Ovary (tissue), 3 donors: ENCODE data around the gene SPA17.

ENCODE experiments used
- EP300 ChIP-seq: sonication (generic); formaldehyde crosslinking; IDR thresholded peaks from one replicate; pipeline ENCODE4 v1.6.1; 2017; ENCODE audit warnings: antibody characterized with exemption
- POLR2A ChIP-seq: fragments of 450-650 bp; IDR thresholded peaks from one replicate; pipeline ENCODE4 v1.6.1; 2017; ENCODE audit warnings: antibody characterized with exemption, mild to moderate bottlenecking, moderate library complexity
- TF ChIP-seq, protein P1 (sequence below), 3 donors: fragments of 450-650 bp in 2 of 3; fragments of 200-600 bp in 1 of 3; IDR thresholded peaks; one replicate each; pipeline versions ENCODE4 v1.5.1 to v1.8.0; 2016 to 2022; ENCODE audit warnings: antibody characterized with exemption in 3 of 3, mild to moderate bottlenecking in 1 of 3
- donor health status: DM: no; HTN: no; CAD: no.

DNA sequence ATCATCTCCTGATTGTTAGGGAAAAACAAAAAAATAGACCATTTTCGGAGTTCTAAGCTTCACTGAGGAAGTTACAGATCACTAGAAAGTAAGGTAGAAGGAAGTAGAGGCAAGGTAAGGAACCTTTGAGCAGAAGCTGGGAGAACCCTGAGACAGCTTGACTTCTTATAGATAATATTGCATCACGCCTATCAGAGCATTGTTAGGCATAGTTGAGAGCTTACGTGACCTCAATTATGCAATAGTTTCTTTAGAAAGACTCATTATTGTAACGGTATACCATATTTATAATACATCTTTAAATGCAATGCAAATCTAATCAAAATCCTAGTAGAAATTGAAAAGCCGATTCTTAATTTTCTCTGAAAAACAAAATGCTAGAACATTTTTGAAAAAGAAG, 46.2 kb upstream of the SPA17 start:
- TF ChIP-seq, protein P1, sequence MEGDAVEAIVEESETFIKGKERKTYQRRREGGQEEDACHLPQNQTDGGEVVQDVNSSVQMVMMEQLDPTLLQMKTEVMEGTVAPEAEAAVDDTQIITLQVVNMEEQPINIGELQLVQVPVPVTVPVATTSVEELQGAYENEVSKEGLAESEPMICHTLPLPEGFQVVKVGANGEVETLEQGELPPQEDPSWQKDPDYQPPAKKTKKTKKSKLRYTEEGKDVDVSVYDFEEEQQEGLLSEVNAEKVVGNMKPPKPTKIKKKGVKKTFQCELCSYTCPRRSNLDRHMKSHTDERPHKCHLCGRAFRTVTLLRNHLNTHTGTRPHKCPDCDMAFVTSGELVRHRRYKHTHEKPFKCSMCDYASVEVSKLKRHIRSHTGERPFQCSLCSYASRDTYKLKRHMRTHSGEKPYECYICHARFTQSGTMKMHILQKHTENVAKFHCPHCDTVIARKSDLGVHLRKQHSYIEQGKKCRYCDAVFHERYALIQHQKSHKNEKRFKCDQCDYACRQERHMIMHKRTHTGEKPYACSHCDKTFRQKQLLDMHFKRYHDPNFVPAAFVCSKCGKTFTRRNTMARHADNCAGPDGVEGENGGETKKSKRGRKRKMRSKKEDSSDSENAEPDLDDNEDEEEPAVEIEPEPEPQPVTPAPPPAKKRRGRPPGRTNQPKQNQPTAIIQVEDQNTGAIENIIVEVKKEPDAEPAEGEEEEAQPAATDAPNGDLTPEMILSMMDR (IDR thresholded peaks at IDR 0.05) = no peak
- TF ChIP-seq POLR2A (no peak), EP300 (no peak)
